ENCODE results near the gene NOS1AP.

- TF ChIP-seq XRCC3 (IDR thresholded peaks at IDR 0.05) (no peak), CEBPG (CRISPR knock-in tag; IDR thresholded peaks at IDR 0.05) (no peak), CEBPG (tag; conservative IDR thresholded peaks at IDR 0.05 in 1 of 2, IDR thresholded peaks at IDR 0.05 in 1 of 2) (no peak), CBX8 (IDR thresholded peaks at IDR 0.05; ENCODE audit: borderline replicate concordance, extremely low read depth, low read depth, low read length, poor library complexity, severe bottlenecking) (no peak), FOXJ3 (CRISPR knock-in tag; IDR thresholded peaks at IDR 0.05) (no peak), POLR2A (conservative IDR thresholded peaks at IDR 0.05) (no peak), ZNF740 (CRISPR knock-in tag; IDR thresholded peaks at IDR 0.05) (no peak), ZNF740 (tag; IDR thresholded peaks at IDR 0.05) (no peak), SNRNP70 (optimal IDR thresholded peaks at IDR 0.05; ENCODE audit: low read depth, low read length) (no peak), ZNF384 (IDR thresholded peaks at IDR 0.05; ENCODE audit: low read depth, low read length) (no peak), GATAD2B (IDR thresholded peaks at IDR 0.05; ENCODE audit: borderline replicate concordance) (no peak), NFE2L1 (tag; IDR thresholded peaks at IDR 0.05; ENCODE audit: borderline replicate concordance, low read depth) (no peak), CTCF (IDR thresholded peaks at IDR 0.05 in 2 of 3, conservative IDR thresholded peaks at IDR 0.05 in 1 of 3; ENCODE audit: insufficient read depth in 2 of 3, low read depth in 1 of 3, low read length in 3 of 3) (no peak), SAP30 (IDR thresholded peaks at IDR 0.05; ENCODE audit: borderline replicate concordance, insufficient read depth, low read depth, low read length, poor library complexity, severe bottlenecking) (no peak), ZNF277 (CRISPR knock-in tag; IDR thresholded peaks at IDR 0.05; ENCODE audit: borderline replicate concordance) (no peak), GABPA (tag; conservative IDR thresholded peaks at IDR 0.05; ENCODE audit: low read depth) (no peak)
Measured at GRCh38 chr1:162387226-162388082, 318.0 kb downstream of the NOS1AP start.
